GM19397 (cell line): ENCODE results near the gene SGK2.

Source experiments
- ATAC-seq: cut with Tn5 transposase; IDR thresholded peaks from one replicate; pipeline ENCODE4 v1.9.1; 2021; ENCODE audit warnings: mild to moderate bottlenecking, moderate library complexity; ENCODE audit not compliant: unreplicated experiment

SGK2 gene

DNA sequence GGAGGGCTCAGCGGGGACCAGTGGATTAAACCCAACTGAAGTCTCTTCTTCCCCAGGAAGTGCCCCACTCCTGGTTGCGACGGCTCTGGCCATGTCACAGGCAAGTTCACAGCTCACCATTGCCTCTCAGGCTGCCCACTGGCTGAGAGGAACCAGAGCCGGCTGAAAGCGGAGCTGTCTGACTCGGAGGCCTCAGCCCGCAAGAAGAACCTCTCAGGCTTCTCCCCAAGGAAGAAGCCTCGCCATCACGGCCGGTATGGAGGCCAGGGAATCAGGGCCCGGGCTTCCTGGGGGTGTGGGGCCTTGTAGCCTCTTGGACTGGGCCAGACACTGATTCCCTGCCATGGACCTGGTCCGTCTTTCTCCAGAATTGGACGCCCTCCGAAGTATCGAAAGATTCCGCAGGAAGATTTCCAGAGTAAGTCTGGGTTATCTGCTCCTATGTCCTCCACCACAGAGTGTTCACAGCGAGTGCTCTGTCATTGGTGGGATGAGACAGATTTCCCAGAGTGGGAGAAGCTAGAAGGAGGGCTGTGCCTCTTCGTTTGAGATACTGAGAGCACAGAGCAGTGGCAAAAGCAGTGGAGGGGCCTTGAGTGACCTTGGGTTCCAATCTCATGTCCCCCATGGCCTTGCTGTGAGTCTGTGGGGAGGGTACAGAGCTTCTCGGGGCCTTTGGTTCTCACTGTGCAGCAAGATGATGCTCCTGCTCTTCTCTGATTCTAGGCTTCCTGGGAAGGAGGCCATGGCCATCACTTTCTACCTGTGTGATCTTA lies 22.6 kb upstream of the SGK2 start:
- no peak for ATAC-seq

DNA sequence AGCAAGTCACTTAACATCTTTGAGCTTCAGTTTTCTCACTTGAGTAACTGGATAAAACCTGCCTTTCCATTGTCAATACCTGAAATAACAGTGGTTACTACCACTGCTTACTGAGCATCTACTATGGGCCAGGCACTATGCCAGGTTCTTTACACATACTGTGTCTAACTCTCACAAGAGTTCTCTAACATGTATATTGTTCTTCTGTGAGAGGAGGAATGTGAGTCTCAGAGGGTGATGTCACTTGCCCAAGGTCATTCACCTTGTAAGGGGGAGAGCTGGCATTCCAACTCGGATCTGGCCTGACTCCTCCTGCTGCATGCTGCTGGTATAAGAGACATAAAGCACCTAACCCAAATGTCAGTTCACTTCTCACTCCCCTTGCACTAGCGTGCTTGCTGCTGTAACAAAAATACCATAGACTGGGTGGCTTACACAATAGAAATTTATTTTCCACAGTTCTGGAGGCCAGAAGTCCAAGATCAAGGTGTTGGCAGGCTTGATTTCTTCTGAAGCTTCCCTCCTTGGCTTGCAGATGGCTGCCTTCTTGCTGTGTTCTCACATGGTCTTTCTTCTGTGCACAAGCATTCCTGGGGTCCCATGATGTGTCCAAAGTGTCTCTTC lies 21.9 kb upstream of the SGK2 start:
- no peak for ATAC-seq

DNA sequence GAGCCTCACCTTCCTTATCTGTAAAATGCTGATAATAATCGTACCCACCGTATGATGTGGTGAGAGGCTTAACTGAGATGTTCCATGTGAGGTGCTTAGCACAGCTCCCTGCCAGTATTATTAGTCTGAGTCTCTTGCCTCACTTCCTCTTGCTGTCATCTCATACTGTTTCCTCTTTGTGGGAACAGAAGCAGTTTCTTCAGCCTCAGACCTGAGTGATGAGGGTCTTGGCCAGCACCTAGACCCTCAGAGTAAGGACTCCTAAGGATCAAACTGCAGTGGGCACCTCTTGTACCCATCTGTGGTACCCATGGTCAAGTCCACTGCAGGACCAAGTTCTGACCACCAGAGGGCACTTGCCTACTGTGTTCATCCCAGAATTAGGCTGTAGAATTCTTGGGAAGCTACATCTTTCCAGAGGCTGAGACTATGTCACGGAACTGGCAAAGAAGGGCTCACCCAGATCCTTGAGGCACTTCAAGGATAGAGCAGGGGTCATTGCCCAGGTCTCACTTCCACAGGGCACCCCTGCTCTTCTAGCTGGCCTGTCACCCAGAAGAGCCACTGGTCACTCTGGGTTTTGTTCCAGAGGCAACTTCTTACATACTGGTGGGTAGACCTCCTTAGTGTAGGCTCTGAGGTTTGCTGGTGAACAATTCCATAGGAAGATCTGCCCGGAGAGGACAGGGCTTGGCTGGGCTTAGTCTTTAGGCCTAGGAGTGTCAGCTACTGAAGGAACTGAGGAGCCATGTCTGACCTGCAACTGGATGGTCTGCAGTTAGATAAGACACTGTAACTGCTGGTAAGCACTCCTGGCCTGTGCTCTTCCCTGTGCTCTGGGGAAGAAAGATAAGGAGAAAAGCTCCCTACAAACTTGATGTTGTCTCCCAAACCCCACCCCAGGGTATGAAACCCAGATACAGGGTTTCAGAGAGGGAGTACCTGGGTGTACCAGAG lies 20.6 kb upstream of the SGK2 start:
- no peak for ATAC-seq

DNA sequence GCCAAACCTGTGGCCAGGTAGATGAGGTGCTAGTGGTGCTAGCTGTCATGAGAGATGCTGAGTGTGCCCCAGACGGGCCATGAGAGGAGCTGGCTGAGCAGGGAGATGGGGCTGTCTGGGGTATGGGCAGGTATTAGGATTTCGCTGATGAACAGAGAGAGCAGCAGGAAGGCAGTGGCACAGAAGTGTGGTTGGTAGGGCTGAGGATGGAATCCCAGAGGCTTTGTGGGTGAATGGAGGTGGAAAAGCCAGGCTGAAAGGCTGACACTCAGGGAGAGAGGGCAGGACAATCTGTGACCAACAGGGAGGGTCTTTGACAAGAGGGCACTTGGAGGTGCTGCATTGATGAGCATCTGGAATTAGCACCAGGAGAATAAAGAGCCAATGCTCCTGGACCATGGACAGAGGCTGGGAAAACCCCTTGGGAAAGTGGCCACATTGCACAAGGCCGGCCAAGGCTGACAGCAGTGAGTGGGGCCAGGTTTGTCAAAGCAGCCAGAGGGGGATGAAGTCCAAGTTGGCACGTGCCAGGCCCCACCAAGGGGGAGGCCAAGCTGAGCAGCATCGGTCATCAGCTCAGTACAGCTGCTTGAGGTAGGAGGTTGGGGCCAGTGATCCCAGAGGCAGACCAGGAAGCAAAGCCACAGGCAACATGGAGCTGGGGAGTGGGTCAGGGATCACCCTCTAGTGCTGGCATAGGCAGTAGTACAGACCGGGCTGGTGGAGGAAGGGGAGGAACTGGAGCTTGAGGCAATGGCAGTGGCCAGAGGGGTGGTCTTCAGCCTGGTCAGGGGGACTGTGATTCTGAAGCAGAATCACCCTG lies 19.7 kb upstream of the SGK2 start:
- no peak for ATAC-seq

DNA sequence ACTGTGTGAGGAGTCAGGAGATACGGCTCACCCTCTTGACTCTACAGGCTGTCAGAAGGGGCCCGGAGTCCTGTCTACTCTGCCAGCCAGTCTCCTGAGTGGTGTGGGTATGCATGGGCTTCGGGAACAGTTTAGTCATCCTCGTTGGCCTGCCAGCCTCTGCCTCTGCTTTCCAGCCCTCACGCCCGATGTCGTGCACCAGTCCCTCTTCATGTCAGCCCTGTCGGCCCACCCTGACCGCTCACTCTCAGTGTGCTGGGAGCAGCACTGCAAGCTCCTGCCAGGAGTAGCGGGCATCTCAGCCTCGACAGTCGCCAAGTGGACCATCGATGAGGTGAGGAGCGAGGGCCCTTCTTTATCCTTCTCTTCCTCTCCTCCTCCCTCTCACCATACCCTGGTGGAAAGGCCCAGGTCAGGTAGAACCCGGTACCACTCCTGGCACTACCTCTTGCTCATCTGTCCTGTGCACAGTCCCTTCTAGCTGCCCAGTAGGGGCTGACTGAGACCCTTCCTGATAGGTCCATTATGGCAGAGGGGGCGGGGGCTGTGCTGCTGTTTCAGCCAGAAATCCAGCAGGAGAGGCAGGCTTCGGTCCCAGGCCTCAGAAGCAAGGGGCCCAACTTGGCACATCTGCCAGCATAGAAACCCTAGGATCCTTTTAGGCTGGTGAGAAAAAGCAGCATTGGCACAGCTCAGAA lies 18.7 kb upstream of the SGK2 start:
- no peak for ATAC-seq

DNA sequence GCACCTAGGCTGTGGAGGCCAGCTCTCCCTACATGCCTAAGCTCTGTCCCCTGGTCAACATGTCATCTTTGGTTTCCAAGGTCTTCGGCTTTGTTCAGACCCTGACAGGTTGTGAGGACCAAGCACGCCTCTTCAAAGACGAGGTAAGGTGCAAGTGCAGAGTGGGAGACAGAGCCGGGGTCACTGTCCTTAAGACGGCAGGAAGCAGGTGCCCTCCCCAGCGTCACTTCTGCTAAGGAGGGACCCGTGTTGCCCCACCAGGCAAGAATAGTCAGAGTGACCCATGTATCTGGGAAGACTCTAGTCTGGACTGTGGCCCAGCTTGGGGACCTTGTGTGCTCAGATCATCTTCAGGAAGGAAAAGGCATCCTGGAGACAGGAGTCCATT lies 18.2 kb upstream of the SGK2 start:
- no peak for ATAC-seq

DNA sequence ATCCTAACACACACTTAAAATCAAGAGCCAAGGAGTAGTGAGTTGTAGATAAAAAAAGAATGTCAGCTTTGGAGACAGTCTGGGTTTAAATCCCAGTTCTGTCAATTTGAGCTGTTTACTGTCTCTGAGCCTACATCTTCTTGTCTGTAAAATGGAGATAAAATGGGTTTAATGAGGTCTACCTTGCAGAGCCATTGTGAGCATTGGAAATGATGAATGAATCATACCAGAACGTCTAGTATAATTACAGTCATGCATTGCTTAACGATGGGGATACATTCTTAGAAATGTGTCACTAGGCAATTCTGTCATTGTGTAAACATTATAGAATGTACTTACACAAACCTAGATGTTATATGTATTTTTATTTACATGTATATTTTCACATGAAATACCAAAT lies 17.6 kb upstream of the SGK2 start:
- no peak for ATAC-seq

DNA sequence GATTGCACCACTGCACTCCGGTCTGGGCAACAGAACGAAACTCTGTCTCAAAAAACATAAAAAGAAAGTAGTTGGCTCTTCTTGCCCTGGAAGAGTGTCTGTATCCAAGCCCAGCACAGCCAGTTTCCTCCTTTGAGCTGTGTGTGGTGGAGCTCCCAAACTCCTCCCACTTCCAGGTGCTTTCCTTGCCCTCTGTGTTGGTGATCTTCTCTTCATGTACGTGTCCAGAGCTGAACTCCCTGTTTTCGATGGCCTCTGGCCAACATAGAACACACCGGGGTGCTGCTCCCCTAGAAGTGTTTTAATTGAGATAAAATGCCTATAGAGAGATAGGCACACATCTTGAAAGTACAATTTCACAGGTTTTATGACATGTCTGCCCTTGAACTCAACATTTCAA lies 16.7 kb upstream of the SGK2 start:
- ATAC-seq: no peak

DNA sequence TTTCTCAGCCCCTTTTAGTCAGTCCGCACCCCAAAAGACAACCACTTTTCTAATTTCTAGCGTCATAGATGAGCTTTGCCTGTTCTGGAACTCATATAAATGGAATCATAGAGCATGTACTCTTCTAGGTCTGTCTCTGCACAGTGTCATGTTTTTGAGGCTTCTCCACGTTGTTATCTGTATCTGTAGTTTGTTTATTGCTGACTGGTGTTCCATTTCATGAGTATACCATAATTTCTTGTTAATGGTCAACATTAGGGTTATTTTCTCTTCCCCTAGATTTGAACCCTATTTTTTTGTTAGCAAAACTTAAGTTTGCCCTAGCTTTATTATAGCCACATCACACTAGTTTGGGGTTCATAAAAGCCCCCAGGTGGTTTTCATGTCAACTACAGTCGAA lies 16.2 kb upstream of the SGK2 start:
- no peak for ATAC-seq

DNA sequence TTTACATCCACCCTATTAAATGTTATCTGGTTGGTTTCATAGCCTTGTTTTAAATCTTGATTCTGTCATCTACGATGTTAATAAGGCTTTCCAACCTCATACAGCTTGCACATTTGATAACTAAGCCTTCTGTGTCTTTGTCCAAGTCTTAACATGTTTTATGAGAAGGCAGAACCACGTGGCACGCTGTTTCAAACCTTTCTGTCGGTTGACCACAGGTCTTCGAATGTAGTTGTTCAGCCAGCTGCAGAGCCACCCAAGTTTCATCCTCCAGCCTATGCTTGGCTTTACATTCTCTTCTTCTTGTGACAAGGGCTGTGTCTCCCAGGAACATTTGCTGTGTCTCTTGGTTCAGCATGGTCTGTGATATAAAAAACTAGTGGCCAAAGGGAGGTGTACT lies 15.7 kb upstream of the SGK2 start:
- ATAC-seq: no peak

DNA sequence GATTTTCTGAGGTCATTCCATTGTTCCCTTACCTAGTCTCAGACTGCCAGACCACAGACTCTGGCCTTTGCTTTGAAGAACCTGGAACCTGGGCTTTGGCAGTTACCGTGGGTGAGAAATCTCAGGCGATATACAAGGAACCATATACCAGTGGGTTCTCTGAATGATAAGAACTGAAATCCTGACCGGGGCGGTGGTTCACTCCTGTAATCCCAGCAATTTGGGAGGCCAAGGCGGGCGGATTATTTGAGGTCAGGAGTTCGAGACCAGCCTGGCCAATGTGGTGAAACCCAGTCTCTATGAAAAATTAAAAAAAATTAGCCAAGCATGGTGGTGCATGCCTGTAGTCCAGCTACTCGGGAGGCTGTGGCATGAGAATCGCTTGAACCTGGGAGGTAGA lies 14.3 kb upstream of the SGK2 start:
- ATAC-seq: no peak

DNA sequence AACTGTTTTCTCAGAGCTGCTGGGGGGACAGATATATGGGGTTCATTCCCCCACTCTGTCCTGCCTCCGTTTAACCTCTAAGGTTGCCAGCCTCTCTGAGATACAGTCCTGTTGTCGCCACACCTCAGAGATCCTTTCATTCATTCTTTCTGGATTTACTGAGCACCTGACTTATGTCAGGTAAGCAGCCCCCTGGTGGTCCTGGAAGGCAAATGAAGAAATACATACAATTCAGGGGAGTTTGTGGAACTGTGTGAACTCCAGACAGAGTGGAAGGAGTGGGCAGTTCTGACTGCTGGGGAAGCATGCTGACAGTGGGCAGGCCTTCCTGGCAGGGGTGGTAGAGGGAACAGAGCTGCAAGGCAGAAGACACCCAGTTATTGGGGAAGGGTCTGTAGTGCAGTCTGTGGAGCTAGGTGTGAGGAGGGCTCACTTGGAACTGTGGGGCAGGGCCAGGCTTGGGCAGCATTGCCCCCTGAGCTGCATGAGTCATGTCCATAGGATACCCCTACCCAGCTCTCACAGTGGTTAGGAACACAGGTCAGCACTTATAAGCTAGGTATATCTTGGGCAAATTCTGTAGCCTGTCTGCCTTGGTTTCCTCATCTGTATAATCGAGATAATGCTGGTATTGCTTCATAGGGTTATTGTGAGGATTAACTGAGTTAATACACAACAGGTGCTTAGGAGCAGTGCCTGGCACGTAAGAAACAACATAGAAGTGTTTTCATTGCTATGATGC lies 12.8 kb upstream of the SGK2 start:
- ATAC-seq: no peak

DNA sequence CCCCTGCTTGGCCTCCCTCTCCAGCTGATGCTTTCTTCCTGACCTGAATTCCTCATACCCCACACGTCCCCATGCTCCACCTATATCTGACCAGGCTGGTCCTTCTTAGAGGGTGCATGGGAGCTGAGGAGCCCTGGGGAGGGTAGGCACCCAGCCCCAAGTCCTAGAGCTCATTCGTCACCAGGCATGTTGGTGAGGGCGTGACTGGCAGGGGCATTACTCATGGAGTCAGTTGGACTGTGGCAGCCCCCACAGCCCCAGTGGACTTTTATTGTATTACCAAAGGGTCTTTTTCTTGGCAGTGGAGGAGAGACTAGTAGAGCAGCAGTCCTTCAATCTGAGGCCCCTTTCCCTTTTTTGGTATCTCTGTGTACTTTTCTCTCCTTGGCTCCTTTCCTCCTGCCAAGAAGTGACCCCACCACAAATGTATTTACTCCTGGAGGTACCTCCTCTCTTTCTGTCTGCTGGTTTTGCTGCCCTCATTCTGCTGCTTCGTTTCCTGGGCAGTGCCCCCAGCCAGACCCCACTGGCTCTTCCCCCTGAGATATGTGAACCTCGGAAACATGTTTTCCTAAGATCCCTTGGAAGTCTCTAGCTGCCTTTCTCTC lies 10.4 kb upstream of the SGK2 start:
- no peak for ATAC-seq

DNA sequence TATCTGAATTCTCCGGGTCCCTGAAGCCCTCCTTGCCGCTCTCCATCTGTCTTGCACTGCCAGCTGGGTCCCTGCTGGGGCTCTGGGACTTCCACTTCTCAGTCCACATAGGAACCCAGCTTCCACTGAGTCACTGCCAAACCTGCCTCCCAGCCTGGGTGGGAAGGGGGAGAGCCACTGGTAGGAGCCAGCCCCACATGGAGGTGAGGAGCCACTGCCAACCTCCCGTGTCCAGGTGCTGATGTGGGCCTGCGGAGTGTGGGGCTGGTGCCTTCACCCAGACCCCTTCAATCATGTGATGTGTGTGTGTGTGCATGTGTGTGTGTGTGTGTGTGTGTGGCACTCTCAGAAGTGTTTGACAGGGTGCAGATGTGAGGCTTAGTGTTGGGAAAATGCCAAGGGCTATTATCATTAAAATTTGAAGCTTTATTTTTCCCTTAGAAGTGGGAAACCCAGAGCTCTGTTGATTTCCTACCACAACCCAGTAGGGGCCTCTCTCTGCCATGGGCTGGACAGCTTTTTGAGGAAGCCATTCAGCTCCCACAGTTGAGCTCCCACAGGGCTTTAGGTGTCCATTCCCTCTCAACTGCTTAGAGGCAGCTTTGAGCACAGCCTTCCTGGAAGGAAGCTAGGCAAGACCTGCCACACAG lies 9.3 kb upstream of the SGK2 start:
- no peak for ATAC-seq

DNA sequence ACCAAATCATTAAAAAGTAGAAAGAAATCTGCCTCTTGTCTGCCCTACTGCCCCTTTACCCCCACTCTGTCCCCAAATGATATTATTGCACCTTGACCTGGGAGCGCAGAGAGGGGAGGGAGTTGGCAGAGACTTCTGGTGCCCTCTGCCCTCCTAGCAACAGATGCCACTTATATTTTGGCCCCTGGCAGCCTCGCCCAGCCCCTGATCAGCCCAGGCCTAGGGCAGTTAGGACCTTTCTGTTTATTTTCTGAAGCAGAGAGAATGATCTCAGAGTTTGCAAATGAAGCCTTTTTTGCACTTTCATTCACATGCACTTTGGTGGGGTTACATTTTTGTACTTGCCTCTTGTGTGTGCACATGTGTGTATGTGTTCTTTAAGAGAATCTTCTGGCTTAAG lies 8.4 kb upstream of the SGK2 start:
- no peak for ATAC-seq

DNA sequence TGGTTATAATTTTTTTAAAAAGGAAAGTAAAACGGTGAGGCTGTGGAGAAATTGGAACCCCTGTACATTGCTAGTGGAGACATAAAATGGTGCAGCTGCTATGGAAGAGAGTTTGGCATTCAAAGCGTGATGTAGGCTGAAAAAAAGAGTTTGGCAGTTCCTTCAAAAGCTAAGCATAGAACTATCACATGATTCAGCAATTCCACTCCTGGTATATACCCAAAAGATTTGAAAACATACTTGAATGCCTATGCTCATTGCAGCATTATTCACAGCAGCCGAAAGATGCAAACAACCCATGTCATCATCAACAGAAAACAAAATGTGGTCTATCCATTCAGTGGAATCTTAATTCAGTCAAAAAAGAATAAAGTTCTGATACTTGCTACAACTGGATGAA lies 4.5 kb upstream of the SGK2 start:
- no peak for ATAC-seq

DNA sequence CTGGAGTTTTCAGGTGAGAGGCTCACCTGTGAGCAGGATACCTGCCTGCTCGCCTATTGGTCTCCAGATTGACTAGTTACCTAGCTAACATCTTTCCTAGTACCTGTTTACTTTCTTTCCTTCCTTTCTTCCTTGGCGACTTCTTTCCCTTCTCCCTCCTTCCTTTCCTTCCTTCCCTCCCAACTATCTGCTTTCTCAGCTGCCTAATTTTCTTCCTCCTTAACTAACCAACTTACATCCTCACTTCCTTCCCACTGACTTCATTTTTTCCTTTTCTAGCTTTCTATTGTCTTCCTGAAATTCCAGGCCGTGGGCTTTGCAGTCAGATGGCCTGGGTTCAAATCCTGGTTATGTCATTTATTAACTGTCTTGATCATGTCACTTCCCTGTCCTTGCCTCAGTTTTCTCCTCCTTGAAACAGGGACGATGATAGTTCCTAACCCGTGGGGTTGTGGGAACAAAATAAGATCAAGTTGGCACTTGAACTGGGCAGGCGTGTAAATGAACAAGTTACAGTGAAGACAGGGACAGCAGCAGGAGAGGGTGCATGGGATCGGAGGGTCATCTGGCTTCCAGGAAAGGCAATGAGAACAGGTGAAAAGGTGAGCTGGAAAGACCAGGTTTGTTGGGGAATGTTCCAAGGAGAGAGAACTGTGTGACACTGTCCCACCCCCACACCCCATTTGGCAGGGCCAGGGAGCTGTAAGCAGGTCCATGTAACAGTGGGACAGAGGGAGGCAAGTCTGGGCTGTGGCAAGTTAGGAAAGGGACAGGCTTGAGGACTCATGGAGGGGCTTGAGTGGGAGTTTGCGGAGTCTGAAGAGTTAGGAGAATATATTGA lies 540 bp downstream of the SGK2 start:
- no peak for ATAC-seq

DNA sequence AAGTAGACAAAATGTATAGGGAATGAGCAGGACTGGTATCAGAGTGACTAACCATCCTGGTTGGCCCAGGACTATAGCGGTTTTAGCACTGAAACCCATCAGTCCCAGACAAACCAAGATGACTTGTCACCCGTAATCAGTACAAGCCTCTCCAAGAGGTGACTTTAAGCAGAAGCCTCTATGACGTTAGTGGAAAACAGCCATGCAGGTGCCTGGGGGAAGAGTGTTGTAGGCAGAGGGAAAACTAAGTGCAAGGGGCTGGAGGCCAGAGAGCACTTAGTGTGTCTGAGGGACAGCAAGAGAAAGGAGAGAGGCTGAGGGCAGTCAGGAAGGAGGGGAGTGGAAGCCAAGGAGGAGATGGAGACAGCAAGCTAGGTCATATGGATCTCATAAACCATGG lies 2.1 kb downstream of the SGK2 start:
- no peak for ATAC-seq
